ENCODE measurements around the gene LRAT.

- TF ChIP-seq REST (IDR thresholded peaks at IDR 0.05; ENCODE audit: insufficient read depth in 1 of 2, low read depth in 2 of 2, low read length in 2 of 2) (no peak), POLR2AphosphoS5 (IDR thresholded peaks at IDR 0.05; ENCODE audit: low read depth, low read length) (no peak), TAF1 (IDR thresholded peaks at IDR 0.05; ENCODE audit: borderline replicate concordance, insufficient read depth, low read length) (no peak), SIN3A (IDR thresholded peaks at IDR 0.05; ENCODE audit: borderline replicate concordance, insufficient read depth, low read length) (no peak)
Measured at GRCh38 chr4:154738426-154738825, 5.4 kb upstream of the LRAT start.
